IPS-NIHi7 (cell line): ENCODE data around the gene TCTA.
"Not testable (repeated sequence)": the region's sequence is repeated elsewhere in the genome, so short reads cannot be mapped to it uniquely, and the experiment has no call there.

Source experiments
- DNase-seq: peaks from one replicate; pipeline ENCODE4 v3.0.0; 2012; ENCODE audit warnings: mixed read lengths; ENCODE audit errors: extremely low spot score

The TCTA gene, protein sequence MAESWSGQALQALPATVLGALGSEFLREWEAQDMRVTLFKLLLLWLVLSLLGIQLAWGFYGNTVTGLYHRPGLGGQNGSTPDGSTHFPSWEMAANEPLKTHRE

DNA sequence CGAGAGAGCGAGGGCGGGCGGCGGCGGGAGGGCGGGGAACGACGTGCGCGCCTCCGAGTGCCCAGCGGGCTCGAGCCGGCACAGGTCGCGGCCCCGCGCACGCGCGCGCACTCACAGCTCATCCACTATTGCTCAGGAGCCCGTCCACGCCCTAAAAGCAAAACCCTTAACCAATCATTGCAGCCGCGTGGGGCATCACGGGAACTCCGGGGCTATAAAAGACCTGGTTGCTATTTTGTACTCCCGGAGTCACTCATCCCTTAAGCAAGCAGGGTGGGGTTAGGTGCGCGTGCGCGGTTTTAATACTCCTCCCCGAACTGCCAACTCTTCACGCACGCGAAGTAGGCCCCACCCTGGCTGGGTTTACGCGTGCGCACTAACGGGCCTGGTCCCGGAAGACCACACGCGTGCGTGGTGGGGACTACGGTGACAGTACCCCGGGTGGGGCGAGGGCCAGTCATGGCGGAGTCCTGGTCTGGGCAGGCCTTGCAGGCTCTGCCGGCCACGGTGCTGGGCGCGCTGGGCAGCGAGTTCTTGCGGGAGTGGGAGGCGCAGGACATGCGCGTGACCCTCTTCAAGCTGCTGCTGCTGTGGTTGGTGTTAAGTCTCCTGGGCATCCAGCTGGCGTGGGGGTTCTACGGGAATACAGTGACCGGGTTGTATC lies at the start of gene TCTA, which contains the start of gene RHOA:
Gene TCTA, plus strand, starts transcription at position 456 of the 664 bp plus-strand sequence. Its CDS starts 4 bp downstream, at position 460.
Gene RHOA, minus strand, starts transcription at position 9 of the 664 bp plus-strand sequence. CDS start 36,387 bp downstream, outside the sequence.
- peak; percentile 98 for DNase-seq

GRCh38 chr3:49362561-49362960 lies 49.7 kb upstream of the TCTA start:
- no peak for DNase-seq

DNA sequence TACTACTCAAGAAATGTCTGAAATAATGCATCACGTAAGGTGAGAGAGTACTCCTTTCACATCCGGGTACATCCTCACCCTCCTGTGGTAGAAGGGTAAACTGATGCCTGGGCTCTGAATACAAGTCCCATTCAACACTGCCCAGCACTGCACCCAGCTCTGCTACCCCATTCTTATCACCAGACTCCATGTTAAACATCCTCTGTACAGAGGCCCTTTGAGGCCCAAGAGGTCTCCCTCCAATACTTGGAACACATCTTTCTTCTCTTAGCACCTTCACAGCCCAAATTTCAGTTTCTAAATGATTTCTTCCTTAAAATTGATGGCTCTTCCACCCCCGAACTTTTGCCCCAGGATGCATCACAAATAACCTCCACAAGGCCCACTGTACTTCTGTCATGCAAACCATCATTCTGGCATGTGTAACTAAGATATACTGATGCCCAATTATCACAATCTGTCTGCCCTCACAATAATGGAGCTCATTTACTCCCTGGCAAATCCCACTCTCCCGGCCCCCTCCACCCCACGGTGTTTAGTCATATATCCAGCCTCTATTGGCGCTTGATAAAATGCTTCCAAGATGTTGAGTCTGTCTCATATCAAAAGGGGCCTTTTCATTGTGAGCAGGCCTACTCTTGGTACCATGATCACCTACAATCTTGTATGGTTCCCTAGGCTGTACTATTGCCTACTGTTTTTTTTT lies 41.5 kb upstream of the TCTA start:
- no peak for DNase-seq

- DNase-seq, result no peak
Observed at GRCh38 chr3:49371946-49372345, 40.3 kb upstream of the TCTA start.

GRCh38 chr3:49377483-49377882 lies 34.7 kb upstream of the TCTA start:
- no peak for DNase-seq

DNA sequence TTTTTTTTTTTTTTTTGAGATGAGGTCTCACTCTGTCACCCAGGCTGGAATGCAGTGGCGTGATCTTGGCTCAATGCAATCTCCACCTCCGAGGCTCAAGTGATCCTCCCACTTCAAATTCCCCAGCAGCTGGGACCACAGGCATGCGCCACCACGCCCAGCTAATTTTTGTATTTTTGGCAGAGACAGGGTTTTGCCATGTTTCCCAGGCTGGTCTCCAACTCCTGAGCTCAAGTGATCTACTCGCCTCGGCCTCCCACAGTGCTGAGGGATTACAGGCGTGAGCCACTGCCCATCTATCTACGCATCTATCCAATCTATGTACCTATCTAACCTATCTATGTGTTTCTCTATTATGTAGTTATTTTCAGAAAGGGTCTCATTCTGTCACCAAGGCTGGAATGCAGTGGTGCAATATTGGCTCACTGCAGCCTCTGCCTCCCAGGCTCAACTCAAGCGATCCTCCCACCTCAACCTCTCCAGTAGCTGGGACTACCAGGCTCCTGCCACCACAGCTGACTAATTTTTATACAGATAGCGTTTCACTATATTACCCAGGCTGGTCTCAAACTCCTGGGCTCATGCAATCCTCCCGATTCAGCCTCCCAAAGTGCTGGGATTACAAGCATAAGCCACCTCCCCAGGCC lies 33.9 kb upstream of the TCTA start:
- no peak for DNase-seq

GRCh38 chr3:49383387-49383786 lies 28.8 kb upstream of the TCTA start:
- DNase-seq, result no peak

DNA sequence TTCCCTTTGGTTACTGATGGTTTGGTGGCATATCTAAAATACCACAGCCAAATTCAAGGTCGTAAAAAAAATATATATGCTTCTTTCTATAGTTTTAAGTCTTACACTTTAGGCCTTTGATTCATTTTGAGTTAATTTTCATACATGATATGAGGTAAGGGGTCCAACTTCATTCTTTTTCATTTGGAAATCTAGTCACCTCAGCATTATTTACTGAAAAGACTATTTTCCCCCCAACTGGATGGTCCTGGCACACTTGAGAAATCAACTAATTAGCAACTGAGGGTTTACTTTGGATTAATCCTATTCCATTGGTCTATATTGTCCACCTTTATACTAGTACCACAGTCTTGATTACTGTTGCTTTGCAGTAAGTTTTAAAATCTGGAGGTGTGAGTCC lies 26.6 kb upstream of the TCTA start:
- DNase-seq, result no peak

- DNase-seq, result no peak
Observed at GRCh38 chr3:49386056-49386756, 26.0 kb upstream of the TCTA start.

GRCh38 chr3:49387721-49388120 lies 24.5 kb upstream of the TCTA start:
- no peak for DNase-seq

GRCh38 chr3:49388289-49388820 lies 23.9 kb upstream of the TCTA start:
- no peak for DNase-seq

- no peak for DNase-seq
Observed at GRCh38 chr3:49389297-49389696, 22.9 kb upstream of the TCTA start.

GRCh38 chr3:49391310-49391709 lies 20.9 kb upstream of the TCTA start:
- DNase-seq, result not testable (repeated sequence)

DNA sequence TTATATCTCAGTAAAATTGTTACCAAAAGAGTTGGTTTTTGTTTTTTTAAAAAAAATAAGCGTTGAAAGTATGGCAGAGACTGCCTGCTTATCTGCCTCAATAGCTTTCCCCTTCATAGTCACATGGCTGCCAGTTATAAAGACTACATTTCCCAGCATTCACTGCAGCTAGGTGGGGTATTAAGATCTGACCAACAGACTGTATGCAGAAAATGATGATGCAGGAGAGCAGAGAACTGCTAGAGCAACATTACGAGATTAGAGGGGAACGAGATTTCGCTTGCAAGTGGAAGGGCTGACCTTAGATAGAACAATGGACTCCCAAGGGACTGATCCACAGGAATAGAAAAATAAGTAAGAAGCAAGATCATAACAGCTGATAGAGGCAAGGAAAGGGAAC lies 14.8 kb upstream of the TCTA start:
- DNase-seq, result no peak

- DNase-seq, result no peak
Observed at GRCh38 chr3:49399461-49399860, 12.8 kb upstream of the TCTA start.

DNA sequence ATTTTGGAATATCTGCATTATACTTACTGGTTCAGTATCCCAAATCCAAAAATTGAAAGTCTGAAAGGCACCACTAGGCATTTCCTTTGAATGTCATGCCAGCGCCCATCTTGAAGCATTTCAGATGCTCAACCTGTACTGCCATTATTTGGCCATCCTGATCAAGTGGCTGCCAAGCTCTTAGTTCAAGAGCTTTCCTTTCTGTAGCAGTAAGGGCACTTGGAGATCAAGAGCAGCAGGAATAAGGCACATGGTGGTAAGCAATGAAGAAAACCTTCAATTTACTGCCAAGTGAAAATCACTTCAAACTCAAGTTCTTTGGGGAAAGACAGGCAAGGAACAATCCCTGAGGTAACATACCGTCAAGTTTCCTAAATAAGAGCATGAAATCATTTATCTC lies 10.5 kb upstream of the TCTA start:
- no peak for DNase-seq

GRCh38 chr3:49403891-49404290 lies 8.3 kb upstream of the TCTA start:
- DNase-seq, result no peak

DNA sequence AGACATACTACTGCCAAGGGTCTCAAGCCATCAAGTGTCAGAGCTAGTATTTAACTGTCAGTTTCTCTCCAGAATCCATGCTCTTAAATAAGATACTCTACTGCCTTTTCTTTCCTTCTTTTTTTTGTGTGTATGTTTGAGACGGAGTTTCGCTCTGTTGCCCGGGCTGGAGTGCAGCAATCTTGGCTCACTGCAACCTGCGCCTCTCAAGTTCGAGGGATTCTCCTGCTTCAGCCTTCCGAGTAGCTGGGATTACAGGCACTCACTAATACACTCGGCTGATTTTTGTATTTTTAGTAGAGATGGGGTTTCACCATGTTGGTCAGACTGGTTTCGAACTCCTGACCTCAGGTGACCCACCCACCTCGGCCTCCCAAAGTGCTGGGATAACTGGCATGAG lies 6.7 kb upstream of the TCTA start:
- DNase-seq, result not testable (repeated sequence)

- no peak for DNase-seq
Observed at GRCh38 chr3:49406571-49407565, 5.4 kb upstream of the TCTA start.

- DNase-seq, result no peak
Observed at GRCh38 chr3:49410066-49410845, 2.0 kb upstream of the TCTA start.
